ENCODE data around the gene NADK. TPM values are rescaled to one million over a fixed set of nuclear protein-coding genes. Genes with fewer than 3 reads are reported as not detected.
A peak's percentile ranks its signal among the peaks of the same experiment; 100 is the strongest.

The NADK gene
- total and polyA plus RNA-seq, 2 of the 13 experiments (the other 11 are each of a cell fraction or from before 2014, with no cell fraction given), result 56.6 to 60.1 TPM

GRCh38 chr1:1782399-1783221 is 4.3 kb upstream of the NADK start (continued):
- TF ChIP-seq ZNF691 (CRISPR knock-in tag; IDR thresholded peaks at IDR 0.05; ENCODE audit: borderline replicate concordance, low read depth) (no peak), ZNF770 (CRISPR knock-in tag; IDR thresholded peaks at IDR 0.05) (no peak), PHF5A (CRISPR knock-in tag; IDR thresholded peaks at IDR 0.05; ENCODE audit: low read depth, unreplicated experiment) (no peak), ARNT (IDR thresholded peaks at IDR 0.05) (no peak), ARNTL (CRISPR knock-in tag; IDR thresholded peaks at IDR 0.05) (no peak), HDAC2 (CRISPR knock-in tag; IDR thresholded peaks at IDR 0.05) (peak; percentile 6; the same call in 1 of the 2 replicates), ZMYM4 (CRISPR knock-in tag; IDR thresholded peaks at IDR 0.05) (no peak), DMAP1 (CRISPR knock-in tag; IDR thresholded peaks at IDR 0.05) (peak; percentile 72; the same call in 1 of the 2 replicates), MAF1 (CRISPR knock-in tag; IDR thresholded peaks at IDR 0.05; ENCODE audit: borderline replicate concordance) (no peak), SP5 (CRISPR knock-in tag; IDR thresholded peaks at IDR 0.05; ENCODE audit: borderline replicate concordance, low read depth) (no peak), ZBTB8A (CRISPR knock-in tag; IDR thresholded peaks at IDR 0.05; ENCODE audit: borderline replicate concordance, low read depth) (no peak), KDM4B (CRISPR knock-in tag; IDR thresholded peaks at IDR 0.05) (peak; percentile 47; the same call in 1 of the 2 replicates)
- TF ChIP-seq, protein P1, sequence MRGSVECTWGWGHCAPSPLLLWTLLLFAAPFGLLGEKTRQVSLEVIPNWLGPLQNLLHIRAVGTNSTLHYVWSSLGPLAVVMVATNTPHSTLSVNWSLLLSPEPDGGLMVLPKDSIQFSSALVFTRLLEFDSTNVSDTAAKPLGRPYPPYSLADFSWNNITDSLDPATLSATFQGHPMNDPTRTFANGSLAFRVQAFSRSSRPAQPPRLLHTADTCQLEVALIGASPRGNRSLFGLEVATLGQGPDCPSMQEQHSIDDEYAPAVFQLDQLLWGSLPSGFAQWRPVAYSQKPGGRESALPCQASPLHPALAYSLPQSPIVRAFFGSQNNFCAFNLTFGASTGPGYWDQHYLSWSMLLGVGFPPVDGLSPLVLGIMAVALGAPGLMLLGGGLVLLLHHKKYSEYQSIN (CRISPR knock-in tag; IDR thresholded peaks at IDR 0.05; ENCODE audit: borderline replicate concordance), result no peak
- TF ChIP-seq, protein P2, sequence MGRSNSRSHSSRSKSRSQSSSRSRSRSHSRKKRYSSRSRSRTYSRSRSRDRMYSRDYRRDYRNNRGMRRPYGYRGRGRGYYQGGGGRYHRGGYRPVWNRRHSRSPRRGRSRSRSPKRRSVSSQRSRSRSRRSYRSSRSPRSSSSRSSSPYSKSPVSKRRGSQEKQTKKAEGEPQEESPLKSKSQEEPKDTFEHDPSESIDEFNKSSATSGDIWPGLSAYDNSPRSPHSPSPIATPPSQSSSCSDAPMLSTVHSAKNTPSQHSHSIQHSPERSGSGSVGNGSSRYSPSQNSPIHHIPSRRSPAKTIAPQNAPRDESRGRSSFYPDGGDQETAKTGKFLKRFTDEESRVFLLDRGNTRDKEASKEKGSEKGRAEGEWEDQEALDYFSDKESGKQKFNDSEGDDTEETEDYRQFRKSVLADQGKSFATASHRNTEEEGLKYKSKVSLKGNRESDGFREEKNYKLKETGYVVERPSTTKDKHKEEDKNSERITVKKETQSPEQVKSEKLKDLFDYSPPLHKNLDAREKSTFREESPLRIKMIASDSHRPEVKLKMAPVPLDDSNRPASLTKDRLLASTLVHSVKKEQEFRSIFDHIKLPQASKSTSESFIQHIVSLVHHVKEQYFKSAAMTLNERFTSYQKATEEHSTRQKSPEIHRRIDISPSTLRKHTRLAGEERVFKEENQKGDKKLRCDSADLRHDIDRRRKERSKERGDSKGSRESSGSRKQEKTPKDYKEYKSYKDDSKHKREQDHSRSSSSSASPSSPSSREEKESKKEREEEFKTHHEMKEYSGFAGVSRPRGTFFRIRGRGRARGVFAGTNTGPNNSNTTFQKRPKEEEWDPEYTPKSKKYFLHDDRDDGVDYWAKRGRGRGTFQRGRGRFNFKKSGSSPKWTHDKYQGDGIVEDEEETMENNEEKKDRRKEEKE (IDR thresholded peaks at IDR 0.05), result no peak
- TF ChIP-seq, protein P3, sequence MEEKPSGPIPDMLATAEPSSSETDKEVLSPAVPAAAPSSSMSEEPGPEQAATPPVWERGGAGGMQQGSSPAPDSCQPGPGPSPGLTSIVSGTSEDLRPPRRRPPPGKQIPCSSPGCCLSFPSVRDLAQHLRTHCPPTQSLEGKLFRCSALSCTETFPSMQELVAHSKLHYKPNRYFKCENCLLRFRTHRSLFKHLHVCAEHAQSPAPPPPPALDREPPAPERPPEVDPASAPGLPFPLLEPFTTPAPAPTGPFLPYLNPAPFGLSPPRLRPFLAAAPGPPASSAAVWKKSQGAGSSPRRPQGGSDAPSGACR (CRISPR knock-in tag; IDR thresholded peaks at IDR 0.05), result no peak
- TF ChIP-seq, protein P4, sequence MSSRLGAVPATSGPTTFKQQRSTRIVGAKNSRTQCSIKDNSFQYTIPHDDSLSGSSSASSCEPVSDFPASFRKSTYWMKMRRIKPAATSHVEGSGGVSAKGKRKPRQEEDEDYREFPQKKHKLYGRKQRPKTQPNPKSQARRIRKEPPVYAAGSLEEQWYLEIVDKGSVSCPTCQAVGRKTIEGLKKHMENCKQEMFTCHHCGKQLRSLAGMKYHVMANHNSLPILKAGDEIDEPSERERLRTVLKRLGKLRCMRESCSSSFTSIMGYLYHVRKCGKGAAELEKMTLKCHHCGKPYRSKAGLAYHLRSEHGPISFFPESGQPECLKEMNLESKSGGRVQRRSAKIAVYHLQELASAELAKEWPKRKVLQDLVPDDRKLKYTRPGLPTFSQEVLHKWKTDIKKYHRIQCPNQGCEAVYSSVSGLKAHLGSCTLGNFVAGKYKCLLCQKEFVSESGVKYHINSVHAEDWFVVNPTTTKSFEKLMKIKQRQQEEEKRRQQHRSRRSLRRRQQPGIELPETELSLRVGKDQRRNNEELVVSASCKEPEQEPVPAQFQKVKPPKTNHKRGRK (CRISPR knock-in tag; IDR thresholded peaks at IDR 0.05), result no peak
- TF ChIP-seq, protein P5, sequence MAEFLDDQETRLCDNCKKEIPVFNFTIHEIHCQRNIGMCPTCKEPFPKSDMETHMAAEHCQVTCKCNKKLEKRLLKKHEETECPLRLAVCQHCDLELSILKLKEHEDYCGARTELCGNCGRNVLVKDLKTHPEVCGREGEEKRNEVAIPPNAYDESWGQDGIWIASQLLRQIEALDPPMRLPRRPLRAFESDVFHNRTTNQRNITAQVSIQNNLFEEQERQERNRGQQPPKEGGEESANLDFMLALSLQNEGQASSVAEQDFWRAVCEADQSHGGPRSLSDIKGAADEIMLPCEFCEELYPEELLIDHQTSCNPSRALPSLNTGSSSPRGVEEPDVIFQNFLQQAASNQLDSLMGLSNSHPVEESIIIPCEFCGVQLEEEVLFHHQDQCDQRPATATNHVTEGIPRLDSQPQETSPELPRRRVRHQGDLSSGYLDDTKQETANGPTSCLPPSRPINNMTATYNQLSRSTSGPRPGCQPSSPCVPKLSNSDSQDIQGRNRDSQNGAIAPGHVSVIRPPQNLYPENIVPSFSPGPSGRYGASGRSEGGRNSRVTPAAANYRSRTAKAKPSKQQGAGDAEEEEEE (CRISPR knock-in tag; IDR thresholded peaks at IDR 0.05; ENCODE audit: borderline replicate concordance), result 0 out of 2 replicates have a peak, but pooled peaks have one; percentile 70

Data from HepG2 (cell line).